H1 (cell line): ENCODE measurements around the gene SYT15. TPM values are rescaled to one million over a fixed set of nuclear protein-coding genes. Genes with fewer than 3 reads are reported as not detected.
"Not testable (repeated sequence)": the region's sequence is repeated elsewhere in the genome, so short reads cannot be mapped to it uniquely, and the experiment has no call there.

Experiments used
- CTCF ChIA-PET: fragments of 300-600 bp; sonication (Branson Sonifier 250); formaldehyde crosslinking; loops from one replicate; lab custom pipeline; 2021; ENCODE audit not compliant: partially characterized antibody; lab: Charles Lee
- POLR2A ChIA-PET: fragments of 300-600 bp; sonication (Branson Sonifier 250); formaldehyde crosslinking; loops from one replicate; lab custom pipeline; 2021; ENCODE audit warnings: inconsistent platforms; ENCODE audit not compliant: partially characterized antibody; lab: Charles Lee
- DNase-seq, 2 experiments: peaks; one replicate each; pipeline versions ENCODE4 v3.0.0 to v3.0.0-alpha.2; 2010 to 2022; ENCODE audit warnings: low spot score in 2 of 2, low read depth in 1 of 2, mixed read lengths in 1 of 2
- FAIRE-seq: peaks from 2 replicates; lab custom pipeline; 2011; peaks lifted over from hg19 to GRCh38; lab: Jason Lieb, UNC
- H2AFZ ChIP-seq: 2 replicates; pipeline ENCODE4 v1.8.1; 2012; ENCODE audit warnings: low read length, inconsistent platforms
- H2AK5ac ChIP-seq: 2 replicates; pipeline ENCODE4 v1.6.1; 2013; ENCODE audit warnings: low read depth, low read length
- H2BK120ac ChIP-seq: replicated peaks from 2 replicates; pipeline ENCODE3; 2013; ENCODE audit warnings: low read depth, low read length, inconsistent platforms
- H2BK12ac ChIP-seq: 2 replicates; pipeline ENCODE4 v1.6.1; 2013; ENCODE audit warnings: low read depth, low read length
- H2BK15ac ChIP-seq: 2 replicates; pipeline ENCODE4 v1.6.1; 2013; ENCODE audit warnings: low read length
- H2BK20ac ChIP-seq: 2 replicates; pipeline ENCODE4 v1.6.1; 2013; ENCODE audit warnings: low read length
- H2BK5ac ChIP-seq: 2 replicates; pipeline ENCODE4 v1.6.1; 2013; ENCODE audit warnings: low read depth, low read length
- H3K14ac ChIP-seq: 2 replicates; pipeline ENCODE4 v1.6.1; 2013; ENCODE audit warnings: inconsistent platforms; ENCODE audit not compliant: insufficient read length
- H3K18ac ChIP-seq: 2 replicates; pipeline ENCODE4 v1.6.1; 2013; ENCODE audit warnings: low read length; ENCODE audit errors: extremely low read depth
- H3K23ac ChIP-seq: 2 replicates; pipeline ENCODE4 v1.6.1; 2013; ENCODE audit warnings: inconsistent platforms; ENCODE audit not compliant: insufficient read length
- H3K23me2 ChIP-seq: 2 replicates; pipeline ENCODE4 v1.6.1; 2013; ENCODE audit warnings: low read depth, low read length
- H3K27ac ChIP-seq: 2 replicates; pipeline ENCODE4 v1.6.1; 2011; ENCODE audit warnings: low read depth, low read length, inconsistent platforms
- H3K27me3 ChIP-seq, 4 experiments: replicated peaks in 1 of 4; 1 replicate in 1 of 4; 2 replicates in 3 of 4; pipeline versions ENCODE4 v1.6.1 to v1.8.1; 2011 to 2013; ENCODE audit warnings: low read length in 3 of 4, mild to moderate bottlenecking in 3 of 4, inconsistent platforms in 2 of 4, mixed read lengths in 2 of 4, moderate library complexity in 1 of 4; ENCODE audit not compliant: control insufficient read depth in 3 of 4, insufficient read depth in 3 of 4; ENCODE audit errors: extremely low read depth in 1 of 4
- H3K36me3 ChIP-seq, 4 experiments: 2 replicates each; pipeline versions ENCODE4 v1.6.1 to v1.8.1; 2011 to 2013; ENCODE audit warnings: mild to moderate bottlenecking in 4 of 4, low read length in 3 of 4, moderate library complexity in 2 of 4, control low read depth in 1 of 4, inconsistent platforms in 1 of 4; ENCODE audit not compliant: insufficient read depth in 4 of 4, control insufficient read depth in 2 of 4
- H3K4ac ChIP-seq: replicated peaks from 2 replicates; pipeline ENCODE3; 2013; ENCODE audit warnings: low read length, low read depth, mixed read lengths, inconsistent platforms; ENCODE audit not compliant: insufficient read length
- H3K4me1 ChIP-seq, 4 experiments: replicated peaks in 1 of 4; 1 replicate in 1 of 4; 2 replicates in 3 of 4; pipeline versions ENCODE4 v1.6.1 to v1.8.1; 2011 to 2013; ENCODE audit warnings: low read length in 3 of 4, inconsistent platforms in 2 of 4, mixed read lengths in 1 of 4; ENCODE audit not compliant: insufficient read depth in 4 of 4, control insufficient read depth in 3 of 4
- H3K4me2 ChIP-seq, 2 experiments: 2 replicates each; pipeline versions ENCODE4 v1.6.1 to v1.8.1; 2011 to 2013; ENCODE audit warnings: low read depth in 2 of 2, low read length in 2 of 2, control low read depth in 1 of 2, inconsistent platforms in 1 of 2, mild to moderate bottlenecking in 1 of 2; ENCODE audit not compliant: insufficient read depth in 1 of 2
- H3K4me3 ChIP-seq, 4 experiments: fragments of 200-600, 300-600 bp in 1 of 4; sonication (generic), shearing (Covaris generic), sonication (Bioruptor Twin) in 1 of 4; 2 replicates each; pipeline versions ENCODE4 v1.5.1 to v1.8.1; 2011 to 2016; ENCODE audit warnings: low read length in 4 of 4, low read depth in 3 of 4, control low read depth in 2 of 4, inconsistent platforms in 2 of 4, mild to moderate bottlenecking in 2 of 4, mixed read lengths in 1 of 4, moderate library complexity in 1 of 4; ENCODE audit not compliant: insufficient read depth in 2 of 4; ENCODE audit errors: extremely low read depth in 1 of 4
- H3K56ac ChIP-seq: replicated peaks from 2 replicates; pipeline ENCODE3; 2013; ENCODE audit warnings: low read depth, mild to moderate bottlenecking, mixed read lengths, low read length, inconsistent platforms; ENCODE audit not compliant: insufficient read length
- H3K79me1 ChIP-seq: 2 replicates; pipeline ENCODE4 v1.6.1; 2013; ENCODE audit warnings: low read depth, low read length, control low read depth
- H3K79me2 ChIP-seq, 2 experiments: 2 replicates each; pipeline versions ENCODE4 v1.6.1 to v1.8.1; 2012 to 2013; ENCODE audit warnings: low read length in 2 of 2, mild to moderate bottlenecking in 2 of 2, inconsistent platforms in 1 of 2; ENCODE audit not compliant: insufficient read depth in 2 of 2, control insufficient read depth in 1 of 2
- H3K9ac ChIP-seq, 4 experiments: replicated peaks in 1 of 4; 1 replicate in 1 of 4; 2 replicates in 3 of 4; pipeline versions ENCODE4 v1.6.1 to v1.8.1; 2011 to 2013; ENCODE audit warnings: low read depth in 3 of 4, low read length in 3 of 4, control low read depth in 2 of 4, mild to moderate bottlenecking in 2 of 4, moderate library complexity in 2 of 4, inconsistent platforms in 1 of 4; ENCODE audit errors: extremely low read depth in 1 of 4
- H3K9me3 ChIP-seq, 2 experiments: 2 replicates each; pipeline versions ENCODE4 v1.6.1 to v1.8.1; 2012 to 2013; ENCODE audit warnings: mild to moderate bottlenecking in 2 of 2, moderate library complexity in 2 of 2, control low read depth in 1 of 2, inconsistent platforms in 1 of 2, low read depth in 1 of 2, low read length in 1 of 2, mixed read lengths in 1 of 2; ENCODE audit not compliant: insufficient read depth in 2 of 2
- H4K20me1 ChIP-seq, 2 experiments: replicated peaks in 1 of 2; 2 replicates each; pipeline versions ENCODE3 to v1.8.1; 2011 to 2013; ENCODE audit warnings: inconsistent platforms in 2 of 2, low read length in 2 of 2, mild to moderate bottlenecking in 1 of 2; ENCODE audit not compliant: insufficient read depth in 2 of 2, control insufficient read depth in 1 of 2
- H4K5ac ChIP-seq: 2 replicates; pipeline ENCODE4 v1.6.1; 2013; ENCODE audit warnings: low read length, low read depth, mixed read lengths, inconsistent platforms; ENCODE audit not compliant: insufficient read length
- H4K8ac ChIP-seq: 2 replicates; pipeline ENCODE4 v1.8.0; 2013; ENCODE audit warnings: mild to moderate bottlenecking, moderate library complexity, low read length, inconsistent platforms; ENCODE audit not compliant: insufficient read depth; ENCODE audit errors: extremely low read depth
- H4K91ac ChIP-seq: replicated peaks from 2 replicates; pipeline ENCODE3; 2013; ENCODE audit warnings: low read length, mixed read lengths, inconsistent platforms; ENCODE audit not compliant: insufficient read length
- WGBS, 2 experiments: shearing (Covaris generic) in 1 of 2; methylation state at CpG; one replicate each; pipeline versions ENCODE4 v1.1.6 to v1.1.7; 2013 to 2015; ENCODE audit warnings: low lambda C conversion rate in 2 of 2, mixed read lengths in 2 of 2, inconsistent platforms in 1 of 2, low coverage in 1 of 2, missing lambda C conversion rate in 1 of 2; ENCODE audit not compliant: insufficient replicate concordance in 2 of 2, insufficient coverage in 1 of 2, insufficient read length in 1 of 2; ENCODE audit errors: extremely low coverage in 1 of 2, missing lambda C conversion rate in 1 of 2; 5-methylcytosine and 5-hydroxymethylcytosine counted together
- polyA plus RNA-seq, 7 experiments: library from polyadenylated mRNA; depleted of rRNA in 3 of 7; stranded (reverse) in 5 of 7; unstranded in 2 of 7; fragments of >200 nt in 5 of 7; fragments of 200-250 nt in 2 of 7; gene quantifications; 1 replicate in 5 of 7; 2 replicates in 1 of 7; 4 replicates in 1 of 7; pipeline versions ENCODE4 v1.2.1 to v1.2.3, GENCODE V29; 2011 to 2013; ENCODE audit warnings: missing spikeins in 2 of 7, mixed read lengths in 2 of 7
- total RNA-seq: library from RNA; stranded (reverse); fragmentation: NEBNext Ultra II Directional; extraction: Animal tissue kit (Norgen Biotek cat#: 25700); gene quantifications from 2 replicates; pipeline ENCODE4 v1.2.1, GENCODE V29; 2021

The SYT15 gene
- total and polyA plus RNA-seq, 2 of the 8 experiments (the other 6 are each of a cell fraction or from before 2014, with no cell fraction given): 0.39 to 0.61 TPM

GRCh38 chr10:46617134-46617533 is 38.2 kb downstream of the SYT15 start:
- H3K4me2 ChIP-seq, H3K9ac ChIP-seq, H3K23ac ChIP-seq, H3K18ac ChIP-seq, POLR2A ChIA-PET, H3K4me1 ChIP-seq, H3K79me2 ChIP-seq, H4K8ac ChIP-seq, H2BK15ac ChIP-seq, H2BK12ac ChIP-seq, H4K91ac ChIP-seq, H2BK20ac ChIP-seq, H2AFZ ChIP-seq, H2AK5ac ChIP-seq, H3K79me1 ChIP-seq, CTCF ChIA-PET, H3K27ac ChIP-seq, DNase-seq, H2BK5ac ChIP-seq, H3K14ac ChIP-seq, H3K9me3 ChIP-seq, FAIRE-seq, H2BK120ac ChIP-seq, H3K36me3 ChIP-seq, H3K56ac ChIP-seq, H4K5ac ChIP-seq, H3K4me3 ChIP-seq, H4K20me1 ChIP-seq, H3K27me3 ChIP-seq, H3K23me2 ChIP-seq, H3K4ac ChIP-seq: not testable (repeated sequence)
- 94% methylated on average over 2 of the region's 4 CpGs; no CpG with 5 or more reads in 1 of the 2 experiments for WGBS, 2 experiments

GRCh38 chr10:46617913-46618312 is 39.0 kb downstream of the SYT15 start:
- H3K9ac ChIP-seq, FAIRE-seq, H3K79me2 ChIP-seq: not testable (repeated sequence)

More at GRCh38 chr10:46617913-46618312, 39.0 kb downstream of the SYT15 start:
- 88% methylated on average over 2 of the region's 3 CpGs; no CpG with 5 or more reads in 1 of the 2 experiments for WGBS, 2 experiments
- H3K14ac ChIP-seq, H3K18ac ChIP-seq, H2AFZ ChIP-seq, H2BK12ac ChIP-seq, H3K9me3 ChIP-seq, H3K36me3 ChIP-seq, H3K4me3 ChIP-seq, POLR2A ChIA-PET, H4K91ac ChIP-seq, H4K20me1 ChIP-seq, H3K79me1 ChIP-seq, H2AK5ac ChIP-seq, DNase-seq, H2BK20ac ChIP-seq, H4K5ac ChIP-seq, H2BK5ac ChIP-seq, H4K8ac ChIP-seq, H3K27ac ChIP-seq, H3K4me2 ChIP-seq, H2BK15ac ChIP-seq, CTCF ChIA-PET, H3K23me2 ChIP-seq, H3K4ac ChIP-seq, H3K23ac ChIP-seq, H3K27me3 ChIP-seq, H2BK120ac ChIP-seq, H3K4me1 ChIP-seq, H3K56ac ChIP-seq: not testable (repeated sequence)
